PC-3 (cell line): ENCODE measurements around the gene ATXN10. TPM values are rescaled to one million over a fixed set of nuclear protein-coding genes. Genes with fewer than 3 reads are reported as not detected.

Experiments used
- ATAC-seq: fragments of 200-7000 bp; cut with Tn5 transposase; 2 replicates; pipeline ENCODE4 v1.9.1; 2020; ENCODE audit warnings: mild to moderate bottlenecking, moderate library complexity
- BruUV-seq: library from RNA; stranded (reverse); fragments of 400-500 nt; replicated peaks from 2 replicates; lab custom pipeline; 2021; lab: Mats Ljungman, UMichigan
- CTCF ChIA-PET: fragments of 300-600 bp; sonication (Branson Sonifier 250); formaldehyde crosslinking; loops from one replicate; lab custom pipeline; 2022; ENCODE audit warnings: antibody characterized with exemption; lab: Charles Lee
- POLR2A ChIA-PET: fragments of 300-600 bp; sonication (Branson Sonifier 250); formaldehyde crosslinking; loops from one replicate; lab custom pipeline; 2022; ENCODE audit warnings: antibody characterized with exemption; ENCODE audit not compliant: unreplicated experiment; lab: Charles Lee
- DNase-seq: peaks from one replicate; pipeline ENCODE4 v3.0.0-alpha.2; 2015
- H2AFZ ChIP-seq: fragments of 300-600 bp; sonication (generic); 2 replicates; pipeline ENCODE4 v1.6.0; 2016; ENCODE audit warnings: antibody characterized with exemption, low read length
- H3F3A ChIP-seq: fragments of 300-600 bp; sonication (generic); one replicate; pipeline ENCODE4 v1.6.0; 2017; ENCODE audit warnings: antibody characterized with exemption, low read length, control low read depth, mild to moderate bottlenecking; ENCODE audit not compliant: unreplicated experiment
- H3K27ac ChIP-seq: fragments of 300-600 bp; sonication (generic); 2 replicates; pipeline ENCODE4 v1.5.1; 2016; ENCODE audit warnings: mild to moderate bottlenecking, low read length
- H3K27me3 ChIP-seq: fragments of 300-600 bp; sonication (generic); 2 replicates; pipeline ENCODE4 v1.6.1; 2016; ENCODE audit warnings: low read length, mixed read lengths
- H3K36me3 ChIP-seq: fragments of 300-600 bp; sonication (generic); 2 replicates; pipeline ENCODE4 v1.6.1; 2016; ENCODE audit warnings: low read depth, mixed run types, low read length, mixed read lengths
- H3K4me1 ChIP-seq: fragments of 300-600 bp; sonication (generic); 2 replicates; pipeline ENCODE4 v1.5.1; 2016; ENCODE audit warnings: low read length; ENCODE audit not compliant: insufficient read depth
- H3K4me2 ChIP-seq: fragments of 300-600 bp; sonication (generic); 2 replicates; pipeline ENCODE4 v1.6.0; 2016; ENCODE audit warnings: low read length
- H3K4me3 ChIP-seq: fragments of 300-600 bp; sonication (generic); 2 replicates; pipeline ENCODE4 v1.5.1; 2016; ENCODE audit warnings: mild to moderate bottlenecking, low read length, mixed read lengths
- H3K79me2 ChIP-seq: fragments of 300-600 bp; sonication (generic); 2 replicates; pipeline ENCODE4 v1.6.1; 2017; ENCODE audit warnings: low read length, mixed read lengths
- H3K9ac ChIP-seq: fragments of 300-600 bp; sonication (generic); 2 replicates; pipeline ENCODE4 v1.6.0; 2016; ENCODE audit warnings: mild to moderate bottlenecking, low read length
- H3K9me2 ChIP-seq: fragments of 300-600 bp; sonication (generic); replicated peaks from 2 replicates; pipeline ENCODE4 v1.6.1; 2016; ENCODE audit warnings: mixed run types, low read length, mixed read lengths
- H3K9me3 ChIP-seq: fragments of 300-600 bp; sonication (generic); 2 replicates; pipeline ENCODE4 v1.6.1; 2016; ENCODE audit warnings: low read length, mixed read lengths
- H4K20me1 ChIP-seq: fragments of 300-600 bp; sonication (generic); 2 replicates; pipeline ENCODE4 v1.6.1; 2016; ENCODE audit warnings: low read length, mixed read lengths
- CTCF ChIP-seq: fragments of 300-600 bp; sonication (generic); conservative IDR thresholded peaks from 2 replicates; pipeline ENCODE4 v1.5.1; 2017; ENCODE audit warnings: antibody characterized with exemption, low read depth, mild to moderate bottlenecking, low read length
- EZH2 ChIP-seq: fragments of 300-600 bp; sonication (generic); IDR thresholded peaks from one replicate; pipeline ENCODE4 v1.6.1; 2017; ENCODE audit warnings: antibody characterized with exemption, mild to moderate bottlenecking, low read length; ENCODE audit not compliant: unreplicated experiment
- EZH2phosphoT487 ChIP-seq: fragments of 300-600 bp; sonication (generic); IDR thresholded peaks from 2 replicates; pipeline ENCODE4 v1.6.1; 2018; ENCODE audit warnings: mild to moderate bottlenecking, antibody characterized with exemption, low read length, borderline replicate concordance
- intact Hi-C: fragments of 100-400 bp; cut with micrococcal nuclease; formaldehyde crosslinking; loops from 2 replicates; pipeline ENCODE4 v1.9.0; 2023
- total RNA-seq: library from RNA; depleted of rRNA; stranded (reverse); fragments of >200 nt; gene quantifications from 2 replicates; pipeline ENCODE4 v1.2.3, GENCODE V29; 2014

The ATXN10 gene
- total RNA-seq, 1 experiment from 2014 or later: 40.6 TPM

GRCh38 chr22:45871721-45872120, 200.1 kb downstream of the ATXN10 start:
- ATAC-seq (no peak), DNase-seq (no peak)
- Histone ChIP-seq H3K4me1 (no peaks in the 10 kb centered on the region), H3K4me3 (no peak overlapping the region), H3K9me2 (no peaks in the 10 kb centered on the region), H3K9ac (no peak overlapping the region), H3F3A (no peaks in the 10 kb centered on the region), H3K27ac (no peak overlapping the region), H3K36me3 (no peaks in the 10 kb centered on the region), H4K20me1 (no peaks in the 10 kb centered on the region), H3K79me2 (no peaks in the 10 kb centered on the region), H3K27me3 (no peaks in the 10 kb centered on the region), H3K4me2 (no peak overlapping the region), H3K9me3 (no peaks in the 10 kb centered on the region), H2AFZ (no peak overlapping the region)
- intact Hi-C loops: no loop called here
- CTCF ChIA-PET: no interaction called here
- POLR2A ChIA-PET: no interaction called here
- no TSS peak for BruUV-seq
- TF ChIP-seq CTCF (no peak), EZH2 (no peak), EZH2phosphoT487 (no peak)

- POLR2A ChIA-PET: no interaction called here
- Histone ChIP-seq H3K9me2 (no peaks in the 10 kb centered on the region), H2AFZ (no peak overlapping the region), H4K20me1 (no peaks in the 10 kb centered on the region), H3K36me3 (no peaks in the 10 kb centered on the region), H3K9me3 (no peaks in the 10 kb centered on the region), H3K27ac (no peak overlapping the region), H3K9ac (no peak overlapping the region), H3K4me1 (no peaks in the 10 kb centered on the region), H3K79me2 (no peaks in the 10 kb centered on the region), H3K4me2 (no peak overlapping the region), H3K4me3 (no peak overlapping the region), H3F3A (no peaks in the 10 kb centered on the region), H3K27me3 (no peaks in the 10 kb centered on the region)
- CTCF ChIA-PET: interaction anchor here (1.0 kb wide), 1 partner anchor 9 kb away, joined by 5 read pairs; no protein-coding TSS in a partner anchor
- ATAC-seq (no peak), DNase-seq (no peak)
- TF ChIP-seq EZH2phosphoT487 (no peak), EZH2 (no peak), CTCF (no peak)
- intact Hi-C loops: no loop called here
- no TSS peak for BruUV-seq
Observed at GRCh38 chr22:45872659-45873263, 201.1 kb downstream of the ATXN10 start.
